Muscle of back (tissue), 3 donors: ENCODE measurements around the gene LOC128125822.

Source experiments
- DNase-seq, 3 donors: peaks; one replicate each; pipeline versions ENCODE4 v3.0.0 to v3.0.0-alpha.2; 2013

LOC128125822 gene

DNA sequence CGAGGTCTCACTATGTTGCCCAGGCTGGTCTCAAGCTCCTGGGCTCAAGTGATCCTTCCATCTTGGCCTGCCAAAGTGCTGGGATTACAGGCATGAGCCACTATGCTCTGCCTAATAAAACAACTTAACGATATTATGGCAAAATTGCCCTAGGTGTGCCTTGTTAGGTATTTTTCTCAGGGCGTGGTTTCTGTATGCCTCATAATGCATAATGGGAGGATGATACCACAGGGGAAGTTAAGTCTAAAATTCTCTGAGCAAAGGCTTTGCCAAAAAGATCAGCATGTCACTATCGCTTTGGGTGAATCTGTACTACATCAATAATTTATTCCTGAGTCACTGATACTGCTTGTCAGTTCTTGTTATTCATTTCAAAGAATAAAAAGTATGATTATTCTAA is 15.9 kb upstream of the LOC128125822 start:
- DNase-seq = no peak

DNA sequence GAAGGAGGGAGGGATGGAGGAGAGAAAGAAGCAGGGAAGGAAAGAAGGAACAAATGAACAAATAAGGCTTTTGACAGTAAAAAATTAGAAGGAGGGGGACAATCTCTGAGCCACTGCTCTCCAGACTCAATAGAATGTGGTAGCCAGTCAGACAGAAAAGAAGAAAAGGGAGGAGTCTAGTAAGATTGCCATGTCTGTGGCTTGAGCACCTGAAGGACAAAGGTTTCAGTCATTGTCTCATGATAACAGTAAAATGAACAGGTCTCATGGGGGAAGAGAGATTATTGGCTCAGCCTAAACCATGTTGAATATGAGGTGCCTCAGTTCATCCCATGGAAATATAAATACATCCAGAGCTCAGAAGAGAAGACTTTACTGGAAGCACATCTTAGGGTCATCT is 14.0 kb upstream of the LOC128125822 start:
- DNase-seq = no peak

DNA sequence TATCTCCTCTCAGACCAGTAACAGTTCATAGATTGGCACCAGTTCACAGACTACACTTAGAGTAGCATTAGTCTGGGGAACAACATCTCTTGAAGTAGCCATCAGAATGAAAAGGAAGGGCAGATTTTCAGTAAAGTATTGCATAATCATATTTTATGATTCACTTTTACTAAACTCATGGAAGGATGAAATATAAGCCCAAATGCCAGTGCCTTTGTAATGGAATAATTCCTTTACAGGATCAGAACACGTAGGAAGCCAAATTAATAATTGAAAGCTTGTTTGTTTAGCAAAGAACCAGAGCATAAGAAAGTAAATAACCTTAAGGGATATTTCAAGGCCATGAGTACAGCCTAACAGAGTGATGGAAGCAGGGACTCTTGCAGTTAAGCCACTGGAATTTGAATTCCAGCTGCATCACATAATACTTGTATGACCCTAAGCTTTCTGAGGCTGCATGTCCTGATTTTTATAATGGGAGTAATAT is 11.4 kb upstream of the LOC128125822 start:
- no peak for DNase-seq

DNA sequence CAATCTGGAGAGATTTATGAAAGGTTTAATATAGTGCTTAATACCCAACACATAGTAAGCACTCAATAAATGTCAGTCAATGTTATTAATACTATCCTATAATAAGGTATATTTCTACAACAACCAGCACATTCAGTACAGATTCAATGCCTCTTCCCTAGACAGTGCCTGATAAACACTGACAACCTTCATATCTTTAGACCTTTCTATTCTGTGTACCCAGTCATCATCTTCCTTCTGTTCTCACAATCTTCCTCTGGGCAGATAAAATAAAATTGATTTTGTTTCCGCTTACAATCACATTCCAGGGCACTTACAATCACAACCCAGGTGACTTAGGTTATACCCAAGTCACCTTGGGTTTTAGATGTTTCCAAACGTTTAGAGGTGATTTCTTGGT is 11.0 kb upstream of the LOC128125822 start:
- DNase-seq = no peak

DNA sequence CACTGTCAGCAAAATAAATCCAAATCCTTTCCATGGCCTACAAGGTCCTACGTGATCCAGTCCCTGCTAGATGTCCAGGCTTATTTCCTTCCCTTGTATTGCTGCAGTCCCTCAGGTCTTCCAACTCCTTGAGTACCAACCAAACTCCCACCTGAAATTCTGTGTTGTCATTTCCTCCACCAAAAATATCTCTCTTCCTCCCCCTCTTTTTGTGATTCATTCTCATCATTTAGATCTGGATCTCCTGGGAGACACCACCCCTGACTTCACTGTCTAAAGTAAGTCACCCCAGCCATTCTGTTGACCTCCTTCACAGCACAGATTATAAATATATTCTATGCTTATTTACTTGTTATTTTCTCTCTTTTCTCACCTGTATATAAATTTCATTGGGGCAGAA is 9.0 kb upstream of the LOC128125822 start:
- no peak for DNase-seq

DNA sequence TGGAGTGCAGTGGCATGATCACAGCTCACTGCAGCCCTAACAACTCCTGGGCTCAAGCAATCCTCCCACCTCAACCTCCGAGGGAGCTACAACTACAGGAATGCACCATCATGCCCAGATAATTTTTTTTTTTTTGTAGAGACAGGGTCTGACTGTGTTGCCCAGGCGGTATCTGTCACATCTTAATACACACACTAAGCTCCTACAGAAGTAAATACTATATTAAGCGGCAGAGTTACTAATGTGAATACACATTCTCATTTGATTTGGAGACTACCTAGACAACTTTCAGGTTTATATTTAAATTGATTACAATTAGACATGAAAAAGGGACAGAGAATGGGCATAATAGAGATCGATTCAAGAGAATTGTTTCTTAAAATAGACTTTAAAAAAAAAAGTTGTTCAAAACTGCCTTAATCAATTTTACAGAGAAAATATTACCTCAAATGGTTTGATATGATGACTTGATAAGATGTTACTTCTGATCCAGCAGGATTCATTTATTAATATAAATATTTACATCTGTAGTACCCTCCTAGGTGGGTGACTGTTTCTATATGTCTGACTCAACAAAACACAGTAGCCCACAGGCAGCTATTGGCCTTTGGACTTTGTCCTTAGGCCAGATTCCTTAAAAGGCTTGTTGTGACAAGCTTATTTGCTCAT is 7.1 kb upstream of the LOC128125822 start:
- DNase-seq = no peak

DNA sequence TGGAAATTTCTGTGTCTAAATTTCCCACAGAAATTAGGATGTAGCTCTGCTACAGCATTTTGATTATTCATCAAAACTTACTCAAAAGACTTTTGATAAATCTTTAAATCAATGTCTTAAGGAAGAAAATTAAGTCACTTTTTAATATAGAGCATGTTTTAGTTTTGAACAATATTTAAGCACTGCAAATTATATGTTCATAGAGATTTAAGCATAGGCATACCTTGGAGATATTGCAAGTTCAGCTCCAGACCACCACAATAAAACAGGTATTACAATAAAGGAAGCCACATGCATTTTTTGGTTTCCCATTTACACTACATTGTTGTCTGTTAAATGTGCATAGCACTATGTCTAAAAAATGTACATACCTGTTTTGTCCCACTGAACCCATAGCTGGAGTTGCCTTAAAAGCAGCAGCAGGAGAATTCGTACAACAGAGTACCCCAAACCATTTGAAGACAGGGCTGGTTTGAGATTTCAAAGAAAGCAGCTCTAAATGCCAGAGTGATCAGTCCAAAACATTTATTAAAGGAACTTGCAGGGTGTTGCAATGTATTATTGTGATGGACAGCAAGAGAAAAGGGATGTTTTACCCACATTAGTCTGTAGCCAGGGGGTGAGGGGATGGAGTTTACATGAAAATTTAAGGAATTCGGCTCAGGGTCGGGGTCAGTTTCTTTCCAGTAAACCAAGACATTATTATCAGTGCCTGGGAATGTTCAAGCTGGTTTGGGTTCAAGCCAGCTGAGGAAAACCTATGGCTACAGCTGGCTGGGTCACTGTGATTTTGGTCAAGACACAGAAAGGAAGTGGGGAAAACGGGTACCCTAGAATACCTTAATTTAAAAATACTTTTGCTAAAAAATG is 6.3 kb upstream of the LOC128125822 start:
- peak in 1 of 3 donors; percentile 21 for DNase-seq

DNA sequence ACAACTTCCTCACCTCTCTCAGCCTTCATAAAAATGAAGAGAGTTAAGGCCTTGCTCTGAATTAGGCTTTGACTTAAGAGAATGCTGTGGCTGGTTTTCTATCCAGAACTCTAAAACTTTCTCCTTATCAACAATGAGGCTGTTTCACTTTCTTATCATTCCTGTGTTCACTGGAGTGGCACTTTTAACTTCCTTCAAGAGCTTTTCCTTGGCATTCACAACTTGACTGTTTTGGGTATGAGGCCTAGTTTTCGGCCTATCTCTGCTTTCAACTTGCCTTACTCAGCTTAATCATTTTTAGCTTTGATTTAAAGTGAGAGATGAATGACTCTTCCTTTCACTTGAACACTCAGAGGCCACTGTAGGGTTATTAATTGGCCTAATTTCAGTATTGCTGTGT is 4.3 kb upstream of the LOC128125822 start:
- DNase-seq = no peak

DNA sequence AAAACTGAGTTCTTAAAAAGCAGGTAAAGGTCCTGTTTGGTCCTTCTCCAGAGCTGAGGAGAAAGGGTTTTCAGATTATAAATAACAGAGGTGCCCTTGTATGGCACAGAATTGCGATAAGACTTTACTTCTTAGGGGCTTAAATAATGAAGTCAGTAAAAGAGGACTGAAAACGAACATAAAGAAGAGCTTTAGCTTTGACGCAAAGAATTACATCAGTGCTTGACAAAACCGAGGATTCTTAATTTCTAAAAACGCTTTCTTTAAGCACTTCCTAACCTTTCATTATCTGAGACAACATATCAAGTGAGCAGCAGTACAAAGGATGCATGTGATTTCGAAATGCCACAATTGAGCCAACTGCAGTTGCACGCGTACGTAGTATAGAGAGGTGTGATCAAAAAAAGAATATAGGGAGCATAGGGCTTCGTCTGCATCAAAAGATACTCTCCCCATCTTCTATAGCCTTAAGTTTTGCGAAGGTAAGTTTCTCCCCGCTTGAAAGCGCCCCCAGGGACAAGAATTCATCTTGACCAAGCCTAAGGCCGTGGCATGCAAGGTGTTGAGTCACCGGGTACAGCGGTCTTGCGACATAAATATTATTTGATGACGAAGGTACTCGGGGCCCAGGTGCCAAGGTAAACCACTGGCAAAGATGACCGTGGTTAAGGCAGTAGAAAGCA is 778 bp upstream of the LOC128125822 start:
- DNase-seq = no peak

DNA sequence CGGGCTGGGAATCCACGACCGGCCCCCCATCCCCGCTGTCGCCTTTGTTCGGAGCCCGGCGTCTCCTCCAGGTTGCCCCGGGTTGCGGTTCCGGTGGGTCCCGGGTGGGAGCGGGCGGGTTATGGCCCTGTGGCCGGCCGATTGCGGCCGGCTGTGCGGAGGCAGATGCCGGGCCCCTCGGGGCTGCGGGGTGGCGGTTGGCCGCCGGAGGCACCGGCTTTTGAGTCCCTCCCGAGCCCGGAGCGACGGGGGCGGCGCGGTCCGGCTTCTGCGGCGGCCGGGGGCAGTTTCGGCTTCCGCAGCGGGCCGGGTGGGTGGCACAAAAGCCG is 431 bp downstream of the LOC128125822 start:
- DNase-seq = no peak

DNA sequence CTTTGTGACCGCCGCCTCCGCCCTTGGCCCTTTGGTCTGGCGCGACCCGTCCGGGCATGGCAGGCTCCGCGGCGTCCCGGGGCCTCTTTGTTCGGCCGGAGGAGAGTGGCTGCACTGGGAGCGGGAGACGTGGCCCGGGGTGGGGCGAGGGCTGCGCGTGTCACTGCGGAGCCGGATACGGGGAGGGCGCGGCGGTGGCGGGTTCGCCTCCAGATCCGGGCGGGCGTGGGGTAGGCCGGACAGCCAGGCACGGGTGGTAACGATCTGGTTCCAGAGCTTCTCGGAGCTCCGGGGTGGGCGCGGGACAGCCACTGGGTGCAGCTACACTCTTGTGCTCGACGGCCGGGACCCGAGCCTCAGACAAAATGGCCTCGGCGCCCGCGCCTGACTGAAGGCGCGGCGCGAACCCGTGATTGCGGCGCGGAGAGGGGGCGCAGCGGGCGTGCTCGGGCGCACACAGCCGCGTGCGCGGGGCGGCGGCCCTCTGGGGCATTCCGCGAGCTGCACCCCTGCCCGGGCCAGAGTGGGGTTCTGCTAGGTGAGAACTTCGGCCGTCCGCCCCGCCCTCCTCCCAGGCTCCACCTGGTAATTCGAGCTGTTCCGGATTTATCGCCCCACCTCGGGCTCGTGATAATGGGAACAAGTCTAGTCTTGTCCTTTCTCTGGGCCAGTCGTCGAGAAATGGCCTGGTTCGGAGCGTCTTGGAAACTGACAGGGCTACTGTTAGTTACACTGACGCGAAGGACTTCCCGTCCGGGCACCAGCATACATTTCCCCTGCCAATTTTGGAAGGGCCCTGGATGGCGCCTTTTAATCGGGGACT is 1.0 kb downstream of the LOC128125822 start:
- peak; percentile 68 to 91 (median 71) for DNase-seq

DNA sequence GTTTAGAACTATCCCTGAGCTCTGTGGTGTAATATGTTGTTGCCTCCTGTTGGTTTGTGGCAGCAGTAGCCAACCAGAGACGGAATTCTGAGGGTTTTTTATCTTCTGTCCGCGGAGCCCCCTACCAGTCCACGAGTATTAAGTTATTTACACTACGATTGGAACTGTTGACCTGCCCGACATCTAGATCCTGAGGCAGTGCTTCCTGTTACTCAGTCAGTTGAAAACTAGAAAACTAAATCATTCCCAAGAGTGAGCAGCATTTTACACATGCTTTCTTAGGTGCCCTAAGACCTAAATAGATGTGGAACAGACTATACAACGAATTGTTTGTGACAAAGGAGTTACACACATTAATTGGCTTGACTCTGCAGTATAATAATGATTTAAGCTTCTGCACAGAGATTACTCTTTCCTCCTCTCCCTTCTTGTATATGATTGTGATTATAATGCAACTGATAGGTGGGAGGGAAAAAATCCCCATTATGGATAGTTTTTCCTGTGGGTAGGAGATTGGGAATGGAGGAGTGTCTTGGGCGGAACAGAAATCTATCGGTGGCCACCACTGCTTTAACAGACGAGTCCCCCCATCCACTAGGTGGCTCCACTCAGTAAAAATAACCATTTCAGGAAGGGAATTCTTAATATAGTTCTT is 1.7 kb downstream of the LOC128125822 start:
- peak; percentile 23 to 51 (median 35) for DNase-seq

DNA sequence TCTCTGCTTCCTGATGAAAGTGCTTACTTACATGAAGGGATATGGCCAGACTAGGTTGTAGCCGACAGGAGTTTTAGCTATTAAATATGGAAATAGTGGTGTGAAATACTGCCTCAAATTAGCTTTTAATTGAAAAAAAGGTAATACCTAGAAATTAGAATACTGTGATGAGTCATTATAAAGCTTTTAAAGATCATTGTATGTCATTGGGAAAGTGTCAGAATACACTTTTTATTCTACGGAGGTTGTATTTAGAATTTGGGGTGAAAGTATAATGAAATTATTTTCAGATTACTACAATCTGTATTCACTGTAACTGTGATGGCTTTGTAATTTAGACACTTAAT is 2.2 kb downstream of the LOC128125822 start:
- DNase-seq = no peak

DNA sequence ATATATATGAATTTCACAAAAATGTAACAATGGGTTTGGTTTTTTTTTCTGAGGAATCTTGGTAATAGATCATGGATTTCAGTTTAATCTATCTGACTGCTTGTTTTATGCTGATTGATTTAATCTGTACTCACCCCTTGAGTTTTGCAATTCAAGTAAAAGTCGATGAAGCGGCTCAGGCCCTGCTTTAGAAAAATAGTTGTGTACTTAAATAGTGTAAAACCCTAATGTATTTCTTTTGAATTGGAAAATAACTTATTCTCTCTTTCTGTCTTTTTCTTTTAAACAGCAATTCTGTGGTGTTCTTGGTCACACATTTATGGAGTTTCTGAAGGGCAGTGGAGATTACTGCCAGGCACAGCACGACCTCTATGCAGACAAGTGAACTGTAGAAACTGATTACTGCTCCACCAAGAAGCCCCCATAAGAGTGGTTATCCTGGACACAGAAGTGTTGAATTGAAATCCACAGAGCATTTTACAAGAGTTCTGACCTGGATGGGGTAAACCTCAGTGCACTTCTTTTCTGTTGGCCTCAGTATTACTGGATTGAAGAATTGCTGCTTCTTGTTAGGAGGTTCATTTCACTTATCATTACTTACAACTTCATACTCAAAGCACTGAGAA is 4.0 kb downstream of the LOC128125822 start:
- no peak for DNase-seq

DNA sequence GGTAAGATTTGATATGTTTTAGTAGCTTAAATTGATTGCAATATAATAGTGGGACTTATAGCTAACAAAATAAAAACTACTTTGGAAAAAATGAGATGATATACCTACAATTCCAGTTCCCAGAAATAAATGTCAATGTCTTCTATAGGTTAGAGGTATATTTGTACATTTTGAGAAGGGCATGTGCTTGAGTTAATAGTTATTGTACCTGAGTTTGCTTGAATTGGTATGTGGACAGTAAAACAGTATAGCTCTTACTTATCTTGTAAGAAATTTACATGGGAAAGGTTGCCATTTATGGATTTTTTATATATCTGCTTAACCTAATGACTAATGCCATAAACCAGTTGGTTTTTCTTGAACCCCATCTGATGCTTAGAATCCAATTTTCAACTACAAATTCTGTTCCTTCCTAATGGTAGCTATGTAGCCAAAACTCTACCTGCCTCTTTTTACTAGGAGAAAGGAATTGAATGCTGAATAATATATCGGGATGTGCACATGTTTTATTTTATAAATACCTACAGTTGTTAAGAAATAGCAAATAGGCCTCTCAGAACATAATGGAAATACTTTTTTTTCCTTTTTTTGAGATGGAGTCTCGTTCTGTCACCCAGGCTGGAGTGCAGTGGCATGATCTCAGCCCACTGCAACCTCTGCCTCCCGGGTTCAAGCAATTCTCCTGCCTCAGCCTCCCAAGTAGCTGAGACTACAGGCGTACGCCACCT is 4.9 kb downstream of the LOC128125822 start:
- no peak for DNase-seq

DNA sequence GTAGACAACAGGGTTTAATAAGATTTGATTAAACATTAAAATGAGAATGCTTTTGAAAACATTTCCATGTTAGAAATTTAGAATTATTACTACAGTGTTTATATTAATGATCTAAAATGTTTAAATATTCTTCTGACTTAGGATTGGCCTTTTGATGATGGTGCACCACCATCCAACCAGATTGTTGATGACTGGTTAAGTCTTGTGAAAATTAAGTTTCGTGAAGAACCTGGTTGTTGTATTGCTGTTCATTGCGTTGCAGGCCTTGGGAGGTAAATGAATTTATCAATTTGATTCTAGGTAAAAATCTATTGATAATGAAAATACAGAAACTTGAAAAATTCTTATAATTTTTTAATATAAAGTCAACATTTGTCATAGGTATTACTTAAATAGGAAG is 6.5 kb downstream of the LOC128125822 start:
- no peak for DNase-seq

DNA sequence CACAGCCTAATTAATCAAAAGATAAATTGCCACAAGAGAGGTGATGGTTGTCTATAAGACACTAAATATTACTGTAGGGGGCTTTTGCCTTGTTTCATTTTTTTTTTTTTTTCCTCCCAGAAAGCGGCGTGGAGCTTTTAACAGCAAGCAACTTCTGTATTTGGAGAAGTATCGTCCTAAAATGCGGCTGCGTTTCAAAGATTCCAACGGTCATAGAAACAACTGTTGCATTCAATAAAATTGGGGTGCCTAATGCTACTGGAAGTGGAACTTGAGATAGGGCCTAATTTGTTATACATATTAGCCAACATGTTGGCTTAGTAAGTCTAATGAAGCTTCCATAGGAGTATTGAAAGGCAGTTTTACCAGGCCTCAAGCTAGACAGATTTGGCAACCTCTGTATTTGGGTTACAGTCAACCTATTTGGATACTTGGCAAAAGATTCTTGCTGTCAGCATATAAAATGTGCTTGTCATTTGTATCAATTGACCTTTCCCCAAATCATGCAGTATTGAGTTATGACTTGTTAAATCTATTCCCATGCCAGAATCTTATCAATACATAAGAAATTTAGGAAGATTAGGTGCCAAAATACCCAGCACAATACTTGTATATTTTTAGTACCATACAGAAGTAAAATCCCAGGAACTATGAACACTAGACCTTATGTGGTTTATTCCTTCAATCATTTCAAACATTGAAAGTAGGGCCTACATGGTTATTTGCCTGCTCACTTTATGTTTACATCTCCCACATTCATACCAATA is 7.8 kb downstream of the LOC128125822 start:
- no peak for DNase-seq

DNA sequence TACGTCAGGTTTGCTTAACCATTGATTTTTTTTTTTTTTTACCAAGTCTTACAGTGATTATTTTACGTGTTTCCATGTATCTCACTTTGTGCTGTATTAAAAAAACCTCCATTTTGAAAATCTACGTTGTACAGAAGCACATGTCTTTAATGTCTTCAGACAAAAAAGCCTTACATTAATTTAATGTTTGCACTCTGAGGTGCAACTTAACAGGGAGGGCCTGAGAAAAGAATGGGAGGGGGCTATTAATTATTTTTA is 8.4 kb downstream of the LOC128125822 start:
- DNase-seq = no peak

DNA sequence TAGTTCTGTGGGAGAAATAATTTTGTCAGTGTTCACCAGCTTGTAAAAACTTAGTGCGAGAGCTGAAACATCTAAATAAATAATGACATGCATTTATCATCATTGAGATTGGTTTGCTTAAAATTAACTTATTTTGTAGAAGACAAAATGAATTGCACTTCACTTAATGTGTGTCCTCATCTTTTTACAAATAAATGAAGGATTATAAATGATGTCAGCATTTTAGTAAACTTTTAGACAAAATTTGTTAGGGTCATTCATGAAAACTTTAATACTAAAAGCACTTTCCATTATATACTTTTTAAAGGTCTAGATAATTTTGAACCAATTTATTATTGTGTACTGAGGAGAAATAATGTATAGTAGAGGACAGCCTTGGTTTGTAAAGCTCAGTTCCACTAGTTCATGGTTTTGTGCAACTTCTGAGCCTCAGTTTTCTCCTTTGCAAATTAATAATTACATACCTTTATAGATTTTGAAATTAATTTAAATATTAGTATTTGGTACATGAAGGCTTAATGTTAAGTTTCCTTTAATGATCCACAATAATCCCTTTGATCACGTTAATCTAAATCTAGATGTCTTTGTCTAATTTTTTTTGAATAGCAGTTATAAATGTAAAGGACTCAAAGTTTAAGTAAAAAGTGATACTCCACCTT is 9.2 kb downstream of the LOC128125822 start:
- no peak for DNase-seq
